Measurements from ENCODE around the gene TESPA1.

DNA sequence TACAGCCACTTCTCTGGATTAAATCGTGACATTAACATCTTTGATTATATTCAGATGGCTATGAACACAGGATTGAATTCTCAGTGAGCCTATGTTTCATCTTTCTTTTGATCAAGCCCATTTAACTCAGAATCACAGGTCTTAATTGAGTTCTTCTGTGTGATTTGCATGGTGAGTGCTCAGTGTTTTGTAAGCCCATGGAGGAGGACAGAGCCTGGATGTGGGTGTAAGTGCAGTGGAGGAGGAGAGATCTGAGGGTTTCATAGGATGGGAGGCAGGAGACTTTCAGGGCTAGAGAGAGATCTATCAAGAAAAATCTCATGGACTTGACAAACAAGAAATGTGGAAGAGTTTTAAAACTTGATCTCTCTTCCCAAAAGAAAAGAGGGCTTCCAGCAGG is 5.3 kb upstream of the TESPA1 start:
- TF ChIP-seq, protein P1, sequence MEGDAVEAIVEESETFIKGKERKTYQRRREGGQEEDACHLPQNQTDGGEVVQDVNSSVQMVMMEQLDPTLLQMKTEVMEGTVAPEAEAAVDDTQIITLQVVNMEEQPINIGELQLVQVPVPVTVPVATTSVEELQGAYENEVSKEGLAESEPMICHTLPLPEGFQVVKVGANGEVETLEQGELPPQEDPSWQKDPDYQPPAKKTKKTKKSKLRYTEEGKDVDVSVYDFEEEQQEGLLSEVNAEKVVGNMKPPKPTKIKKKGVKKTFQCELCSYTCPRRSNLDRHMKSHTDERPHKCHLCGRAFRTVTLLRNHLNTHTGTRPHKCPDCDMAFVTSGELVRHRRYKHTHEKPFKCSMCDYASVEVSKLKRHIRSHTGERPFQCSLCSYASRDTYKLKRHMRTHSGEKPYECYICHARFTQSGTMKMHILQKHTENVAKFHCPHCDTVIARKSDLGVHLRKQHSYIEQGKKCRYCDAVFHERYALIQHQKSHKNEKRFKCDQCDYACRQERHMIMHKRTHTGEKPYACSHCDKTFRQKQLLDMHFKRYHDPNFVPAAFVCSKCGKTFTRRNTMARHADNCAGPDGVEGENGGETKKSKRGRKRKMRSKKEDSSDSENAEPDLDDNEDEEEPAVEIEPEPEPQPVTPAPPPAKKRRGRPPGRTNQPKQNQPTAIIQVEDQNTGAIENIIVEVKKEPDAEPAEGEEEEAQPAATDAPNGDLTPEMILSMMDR (IDR thresholded peaks at IDR 0.05; ENCODE audit: poor library complexity), result no peak
- no peak for TF ChIP-seq EZH2 (IDR thresholded peaks at IDR 0.05; ENCODE audit: borderline replicate concordance)
- TF ChIP-seq EZH2phosphoT487 (IDR thresholded peaks at IDR 0.05; ENCODE audit: low read depth, severe bottlenecking, unreplicated experiment), result no peak

Measured in hepatocyte (in vitro differentiated cells).